HEK293T (cell line): ENCODE results near the gene ANKRD27.

Source experiments
- CTCF ChIA-PET: fragments of 350-600 bp; formaldehyde crosslinking; extraction: SDS; loops from one replicate; lab custom pipeline; 2021; ENCODE audit warnings: antibody characterized with exemption, inconsistent platforms; lab: Yijun Ruan, JAX
- POLR2A ChIA-PET: fragments of 350-600 bp; formaldehyde crosslinking; extraction: SDS; loops from one replicate; lab custom pipeline; 2020; ENCODE audit warnings: antibody characterized with exemption, inconsistent platforms; lab: Yijun Ruan, JAX
- DNase-seq: peaks from one replicate; pipeline ENCODE4 v3.0.0; 2012; ENCODE audit warnings: mixed read lengths; ENCODE audit errors: extremely low spot score
- ARNT ChIP-seq: fragments of 450-650 bp; IDR thresholded peaks from 2 replicates; pipeline ENCODE4 v1.6.1; 2017; ENCODE audit warnings: mild to moderate bottlenecking
- BHLHE40 ChIP-seq: fragments of 450-650 bp; IDR thresholded peaks from 2 replicates; pipeline ENCODE4 v1.6.1; 2016; ENCODE audit warnings: mild to moderate bottlenecking, moderate library complexity, borderline replicate concordance
- CTBP1 ChIP-seq: fragments of 450-650 bp; IDR thresholded peaks from 2 replicates; pipeline ENCODE4 v1.6.1; 2016; ENCODE audit warnings: borderline replicate concordance
- ELF4 ChIP-seq: fragments of 450-650 bp; IDR thresholded peaks from 2 replicates; pipeline ENCODE4 v1.6.1; 2017; ENCODE audit warnings: antibody characterized with exemption
- FOXA1 ChIP-seq: fragments of 450-650 bp; IDR thresholded peaks from 2 replicates; pipeline ENCODE4 v1.6.1; 2016; ENCODE audit warnings: mild to moderate bottlenecking
- FOXK2 ChIP-seq: fragments of 450-650 bp; IDR thresholded peaks from 2 replicates; pipeline ENCODE4 v1.6.1; 2016; ENCODE audit warnings: mild to moderate bottlenecking
- FOXM1 ChIP-seq: fragments of 450-650 bp; IDR thresholded peaks from 2 replicates; pipeline ENCODE4 v1.6.1; 2017; ENCODE audit warnings: mild to moderate bottlenecking, borderline replicate concordance
- HDGF ChIP-seq: fragments of 450-650 bp; IDR thresholded peaks from 2 replicates; pipeline ENCODE4 v1.6.1; 2017; ENCODE audit warnings: antibody characterized with exemption, borderline replicate concordance
- L3MBTL2 ChIP-seq: fragments of 450-650 bp; conservative IDR thresholded peaks from 2 replicates; pipeline ENCODE4 v1.6.1; 2016; ENCODE audit warnings: mild to moderate bottlenecking
- LEF1 ChIP-seq: fragments of 450-650 bp; IDR thresholded peaks from 2 replicates; pipeline ENCODE4 v1.6.1; 2017; ENCODE audit warnings: mild to moderate bottlenecking, borderline replicate concordance
- NFRKB ChIP-seq: fragments of 450-650 bp; IDR thresholded peaks from 2 replicates; pipeline ENCODE4 v1.6.1; 2016; ENCODE audit warnings: mild to moderate bottlenecking, moderate library complexity
- SP1 ChIP-seq: fragments of 450-650 bp; IDR thresholded peaks from 2 replicates; pipeline ENCODE4 v1.6.1; 2017
- SUZ12 ChIP-seq: fragments of 450-650 bp; IDR thresholded peaks from 2 replicates; pipeline ENCODE4 v1.6.1; 2016; ENCODE audit warnings: mild to moderate bottlenecking
- TARDBP ChIP-seq: fragments of 450-650 bp; IDR thresholded peaks from 2 replicates; pipeline ENCODE4 v1.6.1; 2016
- ZNF384 ChIP-seq: fragments of 450-650 bp; IDR thresholded peaks from 2 replicates; pipeline ENCODE4 v1.6.1; 2016
- TF ChIP-seq, protein P1 (sequence below): fragments of 450-650 bp; IDR thresholded peaks from 2 replicates; pipeline ENCODE4 v1.6.1; 2016

Gene ANKRD27

GRCh38 chr19:32622002-32622401, 53.0 kb downstream of the ANKRD27 start:
- ChIA-PET CTCF (no interaction called here), POLR2A (no interaction called here)
- no peak for DNase-seq
- TF ChIP-seq FOXM1 (no peak), NFRKB (no peak), SUZ12 (no peak), HDGF (no peak), TARDBP (no peak), ELF4 (no peak), FOXK2 (no peak), ARNT (no peak), SP1 (no peak), FOXA1 (no peak), CTBP1 (no peak), LEF1 (no peak), ZNF384 (no peak), L3MBTL2 (no peak), BHLHE40 (no peak)
- TF ChIP-seq, protein P1, sequence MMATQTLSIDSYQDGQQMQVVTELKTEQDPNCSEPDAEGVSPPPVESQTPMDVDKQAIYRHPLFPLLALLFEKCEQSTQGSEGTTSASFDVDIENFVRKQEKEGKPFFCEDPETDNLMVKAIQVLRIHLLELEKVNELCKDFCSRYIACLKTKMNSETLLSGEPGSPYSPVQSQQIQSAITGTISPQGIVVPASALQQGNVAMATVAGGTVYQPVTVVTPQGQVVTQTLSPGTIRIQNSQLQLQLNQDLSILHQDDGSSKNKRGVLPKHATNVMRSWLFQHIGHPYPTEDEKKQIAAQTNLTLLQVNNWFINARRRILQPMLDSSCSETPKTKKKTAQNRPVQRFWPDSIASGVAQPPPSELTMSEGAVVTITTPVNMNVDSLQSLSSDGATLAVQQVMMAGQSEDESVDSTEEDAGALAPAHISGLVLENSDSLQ = no peak

- no peak for TF ChIP-seq FOXA1
- no peak for DNase-seq
- ChIA-PET POLR2A (no interaction called here), CTCF (no interaction called here)
These were observed 55.8 kb downstream of the ANKRD27 start for GRCh38 chr19:32619051-32619685.

DNA sequence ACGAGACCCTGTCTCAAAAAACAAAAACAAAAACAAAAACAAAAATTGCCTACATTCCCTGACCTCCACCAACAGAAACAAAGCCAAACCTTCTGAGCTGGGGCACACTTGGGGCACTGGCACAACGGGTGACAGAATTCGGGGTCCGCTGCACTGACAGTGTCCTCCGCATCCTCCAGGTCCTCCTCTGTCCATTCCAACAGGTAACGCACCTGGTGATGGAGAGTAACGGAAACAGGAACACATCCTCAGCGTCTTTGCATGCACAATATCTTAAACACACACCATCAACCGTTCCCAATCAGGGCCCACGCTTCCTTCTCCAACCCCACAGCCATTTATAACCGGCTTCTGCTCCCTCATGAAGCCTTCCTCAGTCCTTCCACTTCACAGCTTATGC, 59.4 kb downstream of the ANKRD27 start:
- CTCF ChIA-PET = no interaction called here
- TF ChIP-seq FOXA1 (no peak), FOXK2 (no peak), L3MBTL2 (no peak), TARDBP (no peak), CTBP1 (no peak), FOXM1 (no peak), NFRKB (no peak), HDGF (no peak), ZNF384 (no peak), SUZ12 (no peak), SP1 (no peak), ARNT (no peak)
- TF ChIP-seq, protein P1 = no peak
- no peak for DNase-seq
- POLR2A ChIA-PET = no interaction called here

DNA sequence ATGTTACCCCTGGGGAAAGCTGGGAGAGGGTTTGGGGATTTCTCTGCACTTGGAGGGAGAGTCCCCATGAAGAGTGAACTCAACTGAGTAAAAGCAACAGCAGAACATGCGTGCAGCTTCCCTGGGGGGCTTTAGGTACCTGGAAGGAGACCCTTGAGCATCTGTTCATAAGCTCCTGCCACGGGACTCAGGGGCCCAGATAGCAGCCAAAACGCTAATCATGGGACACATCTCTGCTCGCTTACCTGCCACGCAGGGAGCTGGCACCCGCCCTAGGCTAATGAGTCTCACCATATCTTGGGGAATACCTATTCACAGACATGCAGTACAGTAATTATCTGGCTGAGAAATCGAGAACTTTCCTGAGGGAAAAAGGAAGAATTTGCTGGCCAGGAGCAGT, 60.1 kb downstream of the ANKRD27 start:
- DNase-seq = no peak
- POLR2A ChIA-PET = no interaction called here
- CTCF ChIA-PET = no interaction called here
- TF ChIP-seq HDGF = no peak
- no peak for TF ChIP-seq LEF1
- no peak for TF ChIP-seq FOXM1
- no peak for TF ChIP-seq ARNT
- TF ChIP-seq SP1 = no peak
- no peak for TF ChIP-seq FOXK2
- TF ChIP-seq NFRKB = no peak
- no peak for TF ChIP-seq FOXA1
- TF ChIP-seq ZNF384 = no peak
- TF ChIP-seq, protein P1 = no peak
- TF ChIP-seq L3MBTL2 = no peak
- no peak for TF ChIP-seq CTBP1
- no peak for TF ChIP-seq BHLHE40
- no peak for TF ChIP-seq TARDBP
- TF ChIP-seq SUZ12 = no peak
- no peak for TF ChIP-seq ELF4

DNA sequence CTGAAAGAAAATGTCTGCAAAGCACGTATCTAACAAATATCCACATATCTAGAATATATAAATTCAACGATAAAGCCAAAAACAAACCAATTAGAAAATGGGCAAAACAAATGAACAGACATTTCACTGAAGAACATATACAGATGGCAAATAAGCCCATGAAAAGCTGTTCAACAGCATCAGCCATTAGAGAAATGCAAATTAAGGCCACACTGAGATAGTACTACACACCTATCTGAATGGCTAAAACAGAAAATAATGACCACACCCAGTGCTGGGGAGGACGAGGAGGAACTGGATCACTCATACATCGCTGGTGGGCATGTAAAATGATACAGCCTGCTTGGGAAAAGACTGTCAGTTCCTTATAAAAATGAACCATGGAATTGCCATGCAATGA, 62.0 kb downstream of the ANKRD27 start:
- CTCF ChIA-PET = no interaction called here
- POLR2A ChIA-PET = no interaction called here
- DNase-seq = no peak
- TF ChIP-seq ZNF384 = no peak
- TF ChIP-seq ELF4 = no peak
- TF ChIP-seq LEF1 = no peak
- TF ChIP-seq, protein P1 = no peak
- no peak for TF ChIP-seq ARNT
- no peak for TF ChIP-seq FOXK2
- TF ChIP-seq SP1 = no peak
- no peak for TF ChIP-seq NFRKB
- TF ChIP-seq BHLHE40 = no peak
- no peak for TF ChIP-seq CTBP1
- no peak for TF ChIP-seq FOXA1
- no peak for TF ChIP-seq TARDBP
- TF ChIP-seq FOXM1 = no peak
- TF ChIP-seq L3MBTL2 = no peak
- TF ChIP-seq SUZ12 = no peak
- no peak for TF ChIP-seq HDGF

DNA sequence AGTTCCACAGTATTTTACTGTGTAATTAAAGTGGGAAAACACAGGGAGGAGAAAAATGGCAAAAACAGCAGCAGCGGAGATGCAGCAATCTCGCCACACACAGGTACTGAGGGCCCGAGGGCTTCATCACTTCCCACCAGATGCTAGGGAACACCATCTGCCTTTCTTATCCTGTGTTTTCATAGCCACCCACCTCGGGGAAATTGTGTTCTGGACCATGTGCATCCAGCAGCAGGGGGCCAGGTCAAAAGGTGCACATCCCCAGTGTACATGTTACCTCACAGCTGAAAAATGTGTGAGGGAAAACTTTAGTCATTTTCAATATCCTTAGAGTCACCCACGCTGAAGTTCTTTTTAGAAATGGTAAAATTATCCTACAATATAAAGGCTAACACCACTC, 63.8 kb downstream of the ANKRD27 start:
- ChIA-PET POLR2A (no interaction called here), CTCF (no interaction called here)
- no peak for TF ChIP-seq FOXA1
- TF ChIP-seq SUZ12 = no peak
- no peak for TF ChIP-seq ELF4
- no peak for TF ChIP-seq HDGF
- TF ChIP-seq ARNT = no peak
- TF ChIP-seq LEF1 = no peak
- TF ChIP-seq FOXM1 = no peak
- DNase-seq = no peak
